GM23338 (cell line): ENCODE measurements around the gene EGR1. TPM values are rescaled to one million over a fixed set of nuclear protein-coding genes. Genes with fewer than 3 reads are reported as not detected.

ENCODE experiments used
- ATAC-seq: fragments of 200-7000 bp; cut with Tn5 transposase; 3 replicates; pipeline ENCODE4 v1.9.1; 2020
- DNase-seq: peaks from one replicate; pipeline ENCODE4 v3.0.0-alpha.2; 2015; ENCODE audit warnings: low spot score
- H2AFZ ChIP-seq: fragments of 200-600 bp; sonication (generic); 2 replicates; pipeline ENCODE4 v1.8.0; 2016; ENCODE audit warnings: antibody characterized with exemption, mild to moderate bottlenecking, moderate library complexity
- H3F3A ChIP-seq: fragments of 200-600 bp; sonication (generic); replicated peaks from 2 replicates; pipeline ENCODE4 v1.8.0; 2017; ENCODE audit warnings: antibody characterized with exemption, mixed run types, low read depth
- H3K27ac ChIP-seq: fragments of 200-600 bp; sonication (generic); 2 replicates; pipeline ENCODE4 v1.6.1; 2016; ENCODE audit warnings: low read depth
- H3K27me3 ChIP-seq: fragments of 200-600 bp; sonication (generic); 2 replicates; pipeline ENCODE4 v1.8.0; 2016; ENCODE audit warnings: mild to moderate bottlenecking, mixed run types, moderate library complexity; ENCODE audit not compliant: insufficient read depth
- H3K36me3 ChIP-seq: fragments of 200-600 bp; sonication (generic); 2 replicates; pipeline ENCODE4 v1.8.0; 2016; ENCODE audit warnings: mild to moderate bottlenecking; ENCODE audit not compliant: insufficient read depth
- H3K4me1 ChIP-seq: fragments of 200-600 bp; sonication (generic); 2 replicates; pipeline ENCODE4 v1.8.0; 2016; ENCODE audit warnings: mild to moderate bottlenecking, moderate library complexity; ENCODE audit not compliant: insufficient read depth
- H3K4me2 ChIP-seq: fragments of 200-600 bp; sonication (generic); 2 replicates; pipeline ENCODE4 v1.7.1; 2017; ENCODE audit warnings: mixed run types
- H3K4me3 ChIP-seq: fragments of 200-600 bp; sonication (generic); 2 replicates; pipeline ENCODE4 v1.6.1; 2016; ENCODE audit warnings: mixed run types
- H3K79me2 ChIP-seq: fragments of 200-600 bp; sonication (generic); replicated peaks from 2 replicates; pipeline ENCODE4 v1.8.0; 2017; ENCODE audit warnings: mild to moderate bottlenecking; ENCODE audit not compliant: insufficient read depth
- H3K9me2 ChIP-seq: fragments of 200-600 bp; sonication (generic); 2 replicates; pipeline ENCODE4 v1.8.0; 2017; ENCODE audit not compliant: insufficient read depth
- H4K20me1 ChIP-seq: fragments of 200-600 bp; sonication (generic); replicated peaks from 2 replicates; pipeline ENCODE4 v1.8.0; 2017; ENCODE audit warnings: mild to moderate bottlenecking; ENCODE audit not compliant: insufficient read depth
- H3K27ac Mint-ChIP-seq: 2 replicates; pipeline ENCODE4 v1.8.0; 2020; ENCODE audit warnings: inconsistent platforms, mild to moderate bottlenecking, moderate library complexity, mixed read lengths
- H3K27me3 Mint-ChIP-seq: 3 replicates; pipeline ENCODE4 v1.8.0; 2022; ENCODE audit warnings: low read depth, mild to moderate bottlenecking, moderate library complexity, mixed read lengths, inconsistent platforms; ENCODE audit not compliant: insufficient read depth, poor library complexity
- H3K36me3 Mint-ChIP-seq: 3 replicates; pipeline ENCODE4 v1.8.0; 2021; ENCODE audit warnings: low read depth, mild to moderate bottlenecking, inconsistent platforms, moderate library complexity, mixed read lengths
- H3K4me1 Mint-ChIP-seq: 3 replicates; pipeline ENCODE4 v1.8.0; 2020; ENCODE audit warnings: mild to moderate bottlenecking, inconsistent platforms, mixed read lengths
- H3K4me3 Mint-ChIP-seq: 3 replicates; pipeline ENCODE4 v1.8.0; 2021; ENCODE audit warnings: moderate library complexity, mild to moderate bottlenecking, inconsistent platforms, mixed read lengths
- H3K9me3 Mint-ChIP-seq: 3 replicates; pipeline ENCODE4 v1.8.0; 2020; ENCODE audit warnings: moderate library complexity, mild to moderate bottlenecking, inconsistent platforms, mixed read lengths
- ETS1 ChIP-seq: IDR thresholded peaks from 2 replicates; pipeline ENCODE4 v1.6.1; 2016; ENCODE audit warnings: antibody characterized with exemption
- EZH2 ChIP-seq: fragments of 200-600 bp; sonication (generic); IDR thresholded peaks from one replicate; pipeline ENCODE4 v1.8.0; 2017; ENCODE audit warnings: antibody characterized with exemption, mild to moderate bottlenecking, low read depth; ENCODE audit not compliant: unreplicated experiment
- EZH2phosphoT487 ChIP-seq: fragments of 200-600 bp; sonication (generic); IDR thresholded peaks from one replicate; pipeline ENCODE4 v1.8.1; 2018; ENCODE audit warnings: antibody characterized with exemption; ENCODE audit not compliant: unreplicated experiment
- JUNB ChIP-seq: IDR thresholded peaks from one replicate; pipeline ENCODE4 v1.6.1; 2016; ENCODE audit warnings: antibody characterized with exemption; ENCODE audit not compliant: unreplicated experiment
- POLR2AphosphoS5 ChIP-seq: IDR thresholded peaks from 2 replicates; pipeline ENCODE4 v1.6.1; 2016; ENCODE audit warnings: antibody characterized with exemption, low read depth
- REST ChIP-seq: IDR thresholded peaks from one replicate; pipeline ENCODE4 v1.6.1; 2018; ENCODE audit warnings: antibody characterized with exemption; ENCODE audit not compliant: unreplicated experiment
- STAT1 ChIP-seq: IDR thresholded peaks from one replicate; pipeline ENCODE4 v1.6.1; 2016; ENCODE audit warnings: antibody characterized with exemption; ENCODE audit not compliant: unreplicated experiment
- ZNF114 ChIP-seq: fragments of 250-450 bp; sonication (Bioruptor Pico); IDR thresholded peaks from 2 replicates; pipeline ENCODE4 v1.5.0; 2020; ENCODE audit warnings: mild to moderate bottlenecking, moderate library complexity
- polyA plus RNA-seq: library from polyadenylated mRNA; unstranded; fragments of >200 nt; fragmentation: Nextera tagmentation; extraction: Ambion mirVana; gene quantifications from 2 replicates; pipeline ENCODE4 v1.2.1, GENCODE V29; 2016
- total RNA-seq: library from RNA; depleted of rRNA; stranded (reverse); fragments of >200 nt; shearing (Covaris generic); gene quantifications from 2 replicates; pipeline ENCODE4 v1.2.3, GENCODE V29; 2014
- TF ChIP-seq, protein P1 (sequence below): fragments of 250-450 bp; sonication (Bioruptor Pico); IDR thresholded peaks from 2 replicates; pipeline ENCODE4 v1.5.0; 2020; ENCODE audit warnings: mild to moderate bottlenecking, moderate library complexity

Gene EGR1
- total and polyA plus RNA-seq, 2 experiments from 2014 or later, result 13.5 to 60.3 TPM

- Histone ChIP-seq H3K79me2 (no peaks in the 10 kb centered on the region), H3K27me3 (no peaks in the 10 kb centered on the region), H3K9me2 (no peaks in the 10 kb centered on the region), H3K36me3 (no peaks in the 10 kb centered on the region), H3K4me2 (no peak overlapping the region), H3K27ac (peak overlapping the region; percentile 59; the same call in 1 of the 2 replicates), H4K20me1 (peaks cover under 1% of the 10 kb centered on the region; the same call in 1 of the 2 replicates), H3K4me1 (no peaks in the 10 kb centered on the region), H3F3A (peaks cover 12% of the 10 kb centered on the region), H2AFZ (no peak overlapping the region), H3K4me3 (no peak overlapping the region)
- H3K27me3 Mint-ChIP-seq, result peaks cover 12% of the 10 kb centered on the region
- peaks cover 5% of the 10 kb centered on the region for H3K36me3 Mint-ChIP-seq
- H3K27ac Mint-ChIP-seq, result no peak overlapping the region
- no peak for ATAC-seq
- no peak overlapping the region for H3K4me3 Mint-ChIP-seq
- H3K4me1 Mint-ChIP-seq, result peaks cover 16% of the 10 kb centered on the region
- no peak for TF ChIP-seq REST
- no peak for TF ChIP-seq ETS1
- no peak for TF ChIP-seq EZH2phosphoT487
- TF ChIP-seq POLR2AphosphoS5, result no peak
- TF ChIP-seq JUNB, result no peak
- no peak for TF ChIP-seq EZH2
- no peak for TF ChIP-seq STAT1
- H3K9me3 Mint-ChIP-seq, result no peaks in the 10 kb centered on the region
- DNase-seq, result no peak
These were observed 36.8 kb downstream of the EGR1 start for GRCh38 chr5:138502121-138502520.

DNA sequence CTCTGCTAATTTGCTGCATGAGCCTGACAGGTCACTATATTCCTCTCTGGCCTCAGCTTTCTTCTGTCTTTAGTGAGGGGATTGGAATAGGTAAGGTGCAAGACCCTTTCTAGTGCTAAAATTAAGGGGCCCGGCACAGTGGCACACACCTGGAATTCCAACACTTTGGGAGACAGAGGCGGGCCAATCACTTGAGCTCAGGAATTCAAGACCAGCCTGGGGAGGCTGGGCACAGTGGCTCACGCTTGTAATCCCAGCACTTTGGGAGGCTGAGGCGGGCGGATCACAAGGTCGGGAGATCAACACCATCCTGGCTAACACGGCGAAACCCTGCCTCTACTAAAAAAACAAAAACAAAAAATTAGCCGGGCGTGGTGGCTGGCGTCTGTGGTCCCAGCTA lies 37.2 kb downstream of the EGR1 start:
- peaks cover 12% of the 10 kb centered on the region for H3F3A ChIP-seq
- H2AFZ ChIP-seq, result no peak overlapping the region
- H3K4me1 Mint-ChIP-seq, result peaks cover 16% of the 10 kb centered on the region
- peaks cover 4% of the 10 kb centered on the region; the same call in 1 of the 2 replicates for H4K20me1 ChIP-seq
- H3K4me3 Mint-ChIP-seq, result no peak overlapping the region
- DNase-seq, result no peak
- peaks cover 15% of the 10 kb centered on the region for H3K27me3 Mint-ChIP-seq
- H3K9me3 Mint-ChIP-seq, result no peaks in the 10 kb centered on the region; the same call in 2 of the 3 replicates
- no peaks in the 10 kb centered on the region for H3K27me3 ChIP-seq
- H3K27ac Mint-ChIP-seq, result no peak overlapping the region
- H3K79me2 ChIP-seq, result no peaks in the 10 kb centered on the region
- H3K4me1 ChIP-seq, result no peaks in the 10 kb centered on the region
- peaks cover 9% of the 10 kb centered on the region for H3K36me3 Mint-ChIP-seq
- H3K36me3 ChIP-seq, result no peaks in the 10 kb centered on the region; the same call in 1 of the 2 replicates
- peak overlapping the region; percentile 59; the same call in 1 of the 2 replicates for H3K27ac ChIP-seq
- H3K4me2 ChIP-seq, result no peak overlapping the region
- no peaks in the 10 kb centered on the region for H3K9me2 ChIP-seq
- no peak overlapping the region for H3K4me3 ChIP-seq
- no peak for ATAC-seq
- TF ChIP-seq, protein P1, sequence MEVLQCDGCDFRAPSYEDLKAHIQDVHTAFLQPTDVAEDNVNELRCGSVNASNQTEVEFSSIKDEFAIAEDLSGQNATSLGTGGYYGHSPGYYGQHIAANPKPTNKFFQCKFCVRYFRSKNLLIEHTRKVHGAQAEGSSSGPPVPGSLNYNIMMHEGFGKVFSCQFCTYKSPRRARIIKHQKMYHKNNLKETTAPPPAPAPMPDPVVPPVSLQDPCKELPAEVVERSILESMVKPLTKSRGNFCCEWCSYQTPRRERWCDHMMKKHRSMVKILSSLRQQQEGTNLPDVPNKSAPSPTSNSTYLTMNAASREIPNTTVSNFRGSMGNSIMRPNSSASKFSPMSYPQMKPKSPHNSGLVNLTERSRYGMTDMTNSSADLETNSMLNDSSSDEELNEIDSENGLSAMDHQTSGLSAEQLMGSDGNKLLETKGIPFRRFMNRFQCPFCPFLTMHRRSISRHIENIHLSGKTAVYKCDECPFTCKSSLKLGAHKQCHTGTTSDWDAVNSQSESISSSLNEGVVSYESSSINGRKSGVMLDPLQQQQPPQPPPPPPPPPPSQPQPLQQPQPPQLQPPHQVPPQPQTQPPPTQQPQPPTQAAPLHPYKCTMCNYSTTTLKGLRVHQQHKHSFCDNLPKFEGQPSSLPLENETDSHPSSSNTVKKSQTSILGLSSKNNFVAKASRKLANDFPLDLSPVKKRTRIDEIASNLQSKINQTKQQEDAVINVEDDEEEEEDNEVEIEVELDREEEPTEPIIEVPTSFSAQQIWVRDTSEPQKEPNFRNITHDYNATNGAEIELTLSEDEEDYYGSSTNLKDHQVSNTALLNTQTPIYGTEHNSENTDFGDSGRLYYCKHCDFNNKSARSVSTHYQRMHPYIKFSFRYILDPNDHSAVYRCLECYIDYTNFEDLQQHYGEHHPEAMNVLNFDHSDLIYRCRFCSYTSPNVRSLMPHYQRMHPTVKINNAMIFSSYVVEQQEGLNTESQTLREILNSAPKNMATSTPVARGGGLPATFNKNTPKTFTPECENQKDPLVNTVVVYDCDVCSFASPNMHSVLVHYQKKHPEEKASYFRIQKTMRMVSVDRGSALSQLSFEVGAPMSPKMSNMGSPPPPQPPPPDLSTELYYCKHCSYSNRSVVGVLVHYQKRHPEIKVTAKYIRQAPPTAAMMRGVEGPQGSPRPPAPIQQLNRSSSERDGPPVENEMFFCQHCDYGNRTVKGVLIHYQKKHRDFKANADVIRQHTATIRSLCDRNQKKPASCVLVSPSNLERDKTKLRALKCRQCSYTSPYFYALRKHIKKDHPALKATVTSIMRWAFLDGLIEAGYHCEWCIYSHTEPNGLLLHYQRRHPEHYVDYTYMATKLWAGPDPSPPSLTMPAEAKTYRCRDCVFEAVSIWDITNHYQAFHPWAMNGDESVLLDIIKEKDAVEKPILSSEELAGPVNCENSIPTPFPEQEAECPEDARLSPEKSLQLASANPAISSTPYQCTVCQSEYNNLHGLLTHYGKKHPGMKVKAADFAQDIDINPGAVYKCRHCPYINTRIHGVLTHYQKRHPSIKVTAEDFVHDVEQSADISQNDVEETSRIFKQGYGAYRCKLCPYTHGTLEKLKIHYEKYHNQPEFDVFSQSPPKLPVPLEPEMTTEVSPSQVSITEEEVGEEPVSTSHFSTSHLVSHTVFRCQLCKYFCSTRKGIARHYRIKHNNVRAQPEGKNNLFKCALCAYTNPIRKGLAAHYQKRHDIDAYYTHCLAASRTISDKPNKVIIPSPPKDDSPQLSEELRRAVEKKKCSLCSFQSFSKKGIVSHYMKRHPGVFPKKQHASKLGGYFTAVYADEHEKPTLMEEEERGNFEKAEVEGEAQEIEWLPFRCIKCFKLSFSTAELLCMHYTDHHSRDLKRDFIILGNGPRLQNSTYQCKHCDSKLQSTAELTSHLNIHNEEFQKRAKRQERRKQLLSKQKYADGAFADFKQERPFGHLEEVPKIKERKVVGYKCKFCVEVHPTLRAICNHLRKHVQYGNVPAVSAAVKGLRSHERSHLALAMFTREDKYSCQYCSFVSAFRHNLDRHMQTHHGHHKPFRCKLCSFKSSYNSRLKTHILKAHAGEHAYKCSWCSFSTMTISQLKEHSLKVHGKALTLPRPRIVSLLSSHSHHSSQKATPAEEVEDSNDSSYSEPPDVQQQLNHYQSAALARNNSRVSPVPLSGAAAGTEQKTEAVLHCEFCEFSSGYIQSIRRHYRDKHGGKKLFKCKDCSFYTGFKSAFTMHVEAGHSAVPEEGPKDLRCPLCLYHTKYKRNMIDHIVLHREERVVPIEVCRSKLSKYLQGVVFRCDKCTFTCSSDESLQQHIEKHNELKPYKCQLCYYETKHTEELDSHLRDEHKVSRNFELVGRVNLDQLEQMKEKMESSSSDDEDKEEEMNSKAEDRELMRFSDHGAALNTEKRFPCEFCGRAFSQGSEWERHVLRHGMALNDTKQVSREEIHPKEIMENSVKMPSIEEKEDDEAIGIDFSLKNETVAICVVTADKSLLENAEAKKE (CRISPR knock-in tag), result no peak
- TF ChIP-seq EZH2phosphoT487 (no peak), EZH2 (no peak), POLR2AphosphoS5 (no peak), JUNB (no peak), ZNF114 (no peak)
